ENCODE measurements around the gene CYP4B1.
"Not testable (repeated sequence)": the region's sequence is repeated elsewhere in the genome, so short reads cannot be mapped to it uniquely, and the experiment has no call there.

GRCh38 chr1:46754707-46755106 lies 44.1 kb upstream of the CYP4B1 start:
- TF ChIP-seq CTCF (IDR thresholded peaks at IDR 0.05; ENCODE audit: low read depth, low read length); EZH2phosphoT487 (IDR thresholded peaks at IDR 0.05; ENCODE audit: low read depth): not testable (repeated sequence)
